ENCODE data around the gene PPM1N. TPM values are rescaled to one million over a fixed set of nuclear protein-coding genes. Genes with fewer than 3 reads are reported as not detected.

Gene PPM1N
- total RNA-seq, 1 experiment from 2014 or later, result 2.5 TPM

DNA sequence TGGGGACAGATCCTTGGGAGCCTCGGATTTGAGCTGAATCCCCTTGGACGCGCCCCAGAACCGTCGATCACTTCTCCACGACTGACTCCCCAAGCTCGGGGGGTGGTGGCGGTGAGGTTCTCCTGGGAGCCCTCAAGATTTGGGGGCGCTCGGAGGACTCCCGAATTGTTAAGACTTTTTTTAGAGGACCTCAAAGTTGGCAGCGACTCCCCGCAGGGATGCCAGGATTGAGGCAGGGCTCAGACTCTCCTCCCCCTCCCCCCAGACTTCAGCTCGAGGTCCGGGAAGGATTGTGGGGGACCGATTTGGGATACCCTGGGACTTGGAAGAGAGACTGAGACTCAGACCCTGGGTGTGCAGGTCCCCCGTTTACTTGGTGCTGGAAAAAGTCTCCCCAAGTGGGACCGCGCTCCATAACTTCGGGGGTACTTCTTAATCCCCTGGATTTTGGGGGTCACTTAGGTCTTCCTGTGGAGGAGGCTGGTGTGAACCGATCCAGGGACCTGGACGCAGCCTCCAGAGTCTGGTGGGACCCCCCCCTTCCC, 9.7 kb downstream of the PPM1N start:
- POLR2A ChIA-PET (ENCODE audit: unreplicated experiment), result no interaction called here
- BruUV-seq (replicated peaks), result TSS peak; percentile 61
- TF ChIP-seq EZH2 (IDR thresholded peaks at IDR 0.05; ENCODE audit: low read length, unreplicated experiment) (no peak), EZH2phosphoT487 (IDR thresholded peaks at IDR 0.05; ENCODE audit: borderline replicate concordance, low read length) (no peak)
- TF ChIP-seq, protein P1, sequence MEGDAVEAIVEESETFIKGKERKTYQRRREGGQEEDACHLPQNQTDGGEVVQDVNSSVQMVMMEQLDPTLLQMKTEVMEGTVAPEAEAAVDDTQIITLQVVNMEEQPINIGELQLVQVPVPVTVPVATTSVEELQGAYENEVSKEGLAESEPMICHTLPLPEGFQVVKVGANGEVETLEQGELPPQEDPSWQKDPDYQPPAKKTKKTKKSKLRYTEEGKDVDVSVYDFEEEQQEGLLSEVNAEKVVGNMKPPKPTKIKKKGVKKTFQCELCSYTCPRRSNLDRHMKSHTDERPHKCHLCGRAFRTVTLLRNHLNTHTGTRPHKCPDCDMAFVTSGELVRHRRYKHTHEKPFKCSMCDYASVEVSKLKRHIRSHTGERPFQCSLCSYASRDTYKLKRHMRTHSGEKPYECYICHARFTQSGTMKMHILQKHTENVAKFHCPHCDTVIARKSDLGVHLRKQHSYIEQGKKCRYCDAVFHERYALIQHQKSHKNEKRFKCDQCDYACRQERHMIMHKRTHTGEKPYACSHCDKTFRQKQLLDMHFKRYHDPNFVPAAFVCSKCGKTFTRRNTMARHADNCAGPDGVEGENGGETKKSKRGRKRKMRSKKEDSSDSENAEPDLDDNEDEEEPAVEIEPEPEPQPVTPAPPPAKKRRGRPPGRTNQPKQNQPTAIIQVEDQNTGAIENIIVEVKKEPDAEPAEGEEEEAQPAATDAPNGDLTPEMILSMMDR (conservative IDR thresholded peaks at IDR 0.05; ENCODE audit: low read depth, low read length), result no peak

GRCh38 chr19:45508417-45508860, 10.2 kb downstream of the PPM1N start:
- no TSS peak for BruUV-seq (replicated peaks)

More for the DNA sequence above, 9.7 kb downstream of the PPM1N start:
- Histone ChIP-seq H3K27ac (ENCODE audit: low read length) (peak overlapping the region; percentile 79), H3K4me1 (ENCODE audit: insufficient read depth, low read length) (peaks cover 21% of the 10 kb centered on the region), H3K4me3 (ENCODE audit: low read length) (peak overlapping the region; percentile 99), H2AFZ (ENCODE audit: low read length) (no peak overlapping the region), H3K27me3 (ENCODE audit: low read length) (no peaks in the 10 kb centered on the region), H4K20me1 (ENCODE audit: low read length) (peaks cover 8% of the 10 kb centered on the region; the same call in 1 of the 2 replicates), H3K4me2 (ENCODE audit: low read length) (peak overlapping the region; percentile 99), H3K9me3 (ENCODE audit: low read length) (no peaks in the 10 kb centered on the region), H3K36me3 (ENCODE audit: low read depth, low read length) (no peaks in the 10 kb centered on the region), H3K9me2 (replicated peaks; ENCODE audit: low read length) (no peaks in the 10 kb centered on the region), H3K9ac (ENCODE audit: low read length) (peak overlapping the region; percentile 90), H3K79me2 (ENCODE audit: low read length) (peaks cover 59% of the 10 kb centered on the region), H3F3A (ENCODE audit: low read length, unreplicated experiment) (no peaks in the 10 kb centered on the region)
- CTCF ChIA-PET, result no interaction called here
- ATAC-seq (no peak), DNase-seq (no peak)
- intact Hi-C loops (cut with micrococcal nuclease), result no loop called here

DNA sequence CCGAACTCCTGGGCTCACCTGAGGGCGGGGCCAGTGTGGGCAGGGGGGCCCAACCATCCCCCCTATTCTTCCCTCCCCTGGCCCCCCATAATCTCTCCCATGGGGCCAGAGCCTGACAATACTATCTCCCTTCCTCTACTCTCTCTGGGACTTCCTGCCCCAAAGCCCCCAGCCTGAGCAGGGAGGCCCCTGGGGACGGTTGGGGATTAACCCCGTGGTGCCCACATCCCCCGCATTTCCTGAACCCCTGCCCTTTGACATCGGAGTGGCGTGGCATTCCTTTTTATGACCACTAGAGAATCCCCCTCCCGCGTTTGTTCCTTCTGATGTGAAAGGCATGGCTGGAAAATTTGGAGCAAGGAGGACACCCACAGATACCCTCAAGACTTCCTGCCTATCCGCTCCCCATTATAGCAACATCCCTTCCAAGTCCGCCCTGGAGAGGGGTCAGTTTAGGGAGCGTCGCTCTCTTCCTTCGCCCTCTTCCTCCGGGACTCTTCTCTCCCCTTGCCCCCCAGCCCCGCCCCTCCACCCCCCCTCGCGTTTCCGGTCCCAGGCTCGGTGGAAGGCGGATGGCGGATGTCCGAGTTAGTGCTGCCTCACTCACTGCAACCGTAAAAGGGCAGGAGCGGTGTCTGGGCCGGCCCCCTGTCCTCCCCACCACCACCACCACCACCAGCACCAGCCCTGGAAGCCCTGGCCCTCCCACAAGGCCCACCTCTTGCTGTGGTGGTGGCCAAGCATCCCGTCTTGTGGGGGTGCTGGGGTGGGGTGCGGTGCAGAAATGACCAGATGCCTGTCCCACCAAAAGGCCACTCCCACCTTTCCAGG, 10.8 kb downstream of the PPM1N start:
- ATAC-seq (peak; percentile 41), DNase-seq (peak; percentile 57)
- H3K79me2 ChIP-seq (ENCODE audit: low read length), result peaks cover 70% of the 10 kb centered on the region
- TF ChIP-seq EZH2phosphoT487 (IDR thresholded peaks at IDR 0.05; ENCODE audit: borderline replicate concordance, low read length), result no peak
- TF ChIP-seq, protein P1 (conservative IDR thresholded peaks at IDR 0.05; ENCODE audit: low read depth, low read length), result no peak
- TF ChIP-seq EZH2 (IDR thresholded peaks at IDR 0.05; ENCODE audit: low read length, unreplicated experiment), result no peak
- H3F3A ChIP-seq (ENCODE audit: low read length, unreplicated experiment), result no peaks in the 10 kb centered on the region
- no peaks in the 10 kb centered on the region for H3K9me2 ChIP-seq (replicated peaks; ENCODE audit: low read length)
- H3K27me3 ChIP-seq (ENCODE audit: low read length), result no peaks in the 10 kb centered on the region
- BruUV-seq (replicated peaks), result TSS peak; percentile 43
- intact Hi-C loops (cut with micrococcal nuclease), result no loop called here
- H2AFZ ChIP-seq (ENCODE audit: low read length), result no peak overlapping the region
- peak overlapping the region; percentile 90 for H3K9ac ChIP-seq (ENCODE audit: low read length)
- peaks cover 25% of the 10 kb centered on the region for H3K4me1 ChIP-seq (ENCODE audit: insufficient read depth, low read length)
- H3K4me3 ChIP-seq (ENCODE audit: low read length), result peak overlapping the region; percentile 99
- H3K27ac ChIP-seq (ENCODE audit: low read length), result peak overlapping the region; percentile 51
- ChIA-PET CTCF (no interaction called here), POLR2A (ENCODE audit: unreplicated experiment) (no interaction called here)
- H4K20me1 ChIP-seq (ENCODE audit: low read length), result peaks cover 8% of the 10 kb centered on the region; the same call in 1 of the 2 replicates
- no peaks in the 10 kb centered on the region for H3K36me3 ChIP-seq (ENCODE audit: low read depth, low read length)
- peak overlapping the region; percentile 99 for H3K4me2 ChIP-seq (ENCODE audit: low read length)
- no peaks in the 10 kb centered on the region for H3K9me3 ChIP-seq (ENCODE audit: low read length)

More at GRCh38 chr19:45508417-45508860, 10.2 kb downstream of the PPM1N start:
- Histone ChIP-seq H3K9ac (ENCODE audit: low read length) (peak overlapping the region; percentile 90), H3K36me3 (ENCODE audit: low read depth, low read length) (no peaks in the 10 kb centered on the region), H3K27ac (ENCODE audit: low read length) (peak overlapping the region; percentile 79; the same call in 1 of the 2 replicates), H3F3A (ENCODE audit: low read length, unreplicated experiment) (no peaks in the 10 kb centered on the region), H3K79me2 (ENCODE audit: low read length) (peaks cover 64% of the 10 kb centered on the region), H3K4me2 (ENCODE audit: low read length) (peak overlapping the region; percentile 99), H3K4me1 (ENCODE audit: insufficient read depth, low read length) (peaks cover 21% of the 10 kb centered on the region), H3K9me2 (replicated peaks; ENCODE audit: low read length) (no peaks in the 10 kb centered on the region), H2AFZ (ENCODE audit: low read length) (no peak overlapping the region), H3K27me3 (ENCODE audit: low read length) (no peaks in the 10 kb centered on the region), H3K4me3 (ENCODE audit: low read length) (peak overlapping the region; percentile 99), H4K20me1 (ENCODE audit: low read length) (peaks cover 8% of the 10 kb centered on the region; the same call in 1 of the 2 replicates), H3K9me3 (ENCODE audit: low read length) (no peaks in the 10 kb centered on the region)
- intact Hi-C loops (cut with micrococcal nuclease), result no loop called here
- DNase-seq (no peak), ATAC-seq (no peak)
- TF ChIP-seq EZH2phosphoT487 (IDR thresholded peaks at IDR 0.05; ENCODE audit: borderline replicate concordance, low read length) (no peak), EZH2 (IDR thresholded peaks at IDR 0.05; ENCODE audit: low read length, unreplicated experiment) (no peak)
- CTCF ChIA-PET, result no interaction called here
- POLR2A ChIA-PET (ENCODE audit: unreplicated experiment), result no interaction called here

Data from PC-3 (cell line).